Measurements from ENCODE around the gene RRM2.
"Not testable (repeated sequence)": the region's sequence is repeated elsewhere in the genome, so short reads cannot be mapped to it uniquely, and the experiment has no call there.

Gene RRM2

GRCh38 chr2:10091182-10091888 is 31.2 kb upstream of the RRM2 start:
- DNase-seq: no peak

GRCh38 chr2:10091889-10092244 is 30.7 kb upstream of the RRM2 start:
- DNase-seq: not testable (repeated sequence)

- DNase-seq: no peak
Measured at GRCh38 chr2:10094271-10094814, 28.2 kb upstream of the RRM2 start.

DNA sequence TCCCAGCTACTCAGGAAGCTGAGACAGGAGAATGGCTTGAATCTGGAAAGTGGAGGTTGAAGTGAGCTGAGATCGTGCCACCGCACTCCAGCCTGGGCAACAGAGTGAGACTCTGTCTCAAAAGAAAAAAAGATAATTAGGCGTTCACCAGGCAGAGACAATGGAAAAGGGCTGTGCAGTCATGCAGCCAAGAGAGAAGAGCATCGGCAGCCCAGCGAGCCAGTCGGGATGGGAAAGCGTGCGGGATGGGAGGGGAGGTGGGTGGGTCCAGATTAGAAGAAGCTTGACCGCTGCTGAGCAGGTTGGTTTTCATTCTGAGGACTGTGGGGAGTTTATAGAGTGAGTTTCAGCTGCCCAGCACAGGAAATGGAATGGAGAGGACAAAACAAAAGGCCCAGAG is 27.4 kb upstream of the RRM2 start:
- no peak for DNase-seq

DNA sequence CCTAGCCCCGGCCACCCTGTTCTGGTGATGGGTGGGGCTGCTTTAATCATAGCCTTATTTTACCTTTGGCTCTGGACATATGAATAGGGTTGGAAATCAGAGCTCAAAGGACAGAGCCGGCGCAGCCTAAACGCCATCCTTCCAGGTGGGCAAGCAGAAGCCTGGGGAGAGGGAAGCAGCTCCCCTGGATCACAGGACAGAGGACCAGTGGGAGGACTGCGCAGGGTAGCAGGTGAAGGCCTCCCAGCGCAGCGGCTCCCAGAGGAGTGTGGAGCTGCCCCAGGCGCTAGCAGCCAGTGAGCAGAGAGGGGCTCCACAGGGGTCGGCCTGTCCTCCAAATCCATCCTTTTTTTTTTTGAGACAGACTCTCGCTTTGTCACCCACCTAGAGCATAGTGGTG is 25.9 kb upstream of the RRM2 start:
- DNase-seq: no peak

DNA sequence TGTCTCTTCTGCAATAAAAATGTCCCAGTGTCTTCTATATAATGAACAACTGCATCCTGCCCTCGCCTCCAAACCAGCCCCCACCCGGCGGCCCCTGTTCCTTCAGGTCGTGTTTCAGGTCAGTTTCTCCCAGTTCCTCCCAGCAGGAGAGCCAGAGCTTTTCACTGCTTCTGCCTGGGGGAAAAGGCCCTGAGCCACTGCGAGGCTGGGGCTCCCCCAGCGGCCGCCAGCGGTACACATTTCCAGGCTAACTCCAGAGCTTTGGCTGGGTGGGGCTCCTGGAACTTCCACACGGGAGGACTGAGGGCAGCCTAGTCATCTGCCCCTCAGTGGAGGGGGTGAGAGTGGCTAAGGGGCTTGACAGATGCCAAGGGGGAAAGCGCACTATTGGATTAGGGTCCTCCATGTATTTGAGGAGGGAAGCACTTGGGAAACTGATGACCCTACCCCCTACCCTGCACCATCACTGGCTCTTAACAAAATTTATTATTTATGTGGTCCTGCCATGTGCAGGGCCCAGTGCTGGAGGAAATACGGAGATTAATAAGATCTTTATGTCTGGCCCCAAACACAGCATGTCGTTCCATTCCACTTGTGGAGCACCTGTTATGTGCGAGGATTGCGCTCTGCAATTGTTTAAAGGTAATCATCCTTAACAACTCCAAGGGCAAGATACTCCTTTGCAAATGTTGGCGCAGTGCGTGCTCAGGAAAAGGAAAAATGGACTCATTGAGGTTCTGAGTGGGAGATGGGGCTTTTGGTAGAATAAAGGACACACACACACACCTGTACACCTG is 25.0 kb upstream of the RRM2 start:
- DNase-seq: no peak

DNA sequence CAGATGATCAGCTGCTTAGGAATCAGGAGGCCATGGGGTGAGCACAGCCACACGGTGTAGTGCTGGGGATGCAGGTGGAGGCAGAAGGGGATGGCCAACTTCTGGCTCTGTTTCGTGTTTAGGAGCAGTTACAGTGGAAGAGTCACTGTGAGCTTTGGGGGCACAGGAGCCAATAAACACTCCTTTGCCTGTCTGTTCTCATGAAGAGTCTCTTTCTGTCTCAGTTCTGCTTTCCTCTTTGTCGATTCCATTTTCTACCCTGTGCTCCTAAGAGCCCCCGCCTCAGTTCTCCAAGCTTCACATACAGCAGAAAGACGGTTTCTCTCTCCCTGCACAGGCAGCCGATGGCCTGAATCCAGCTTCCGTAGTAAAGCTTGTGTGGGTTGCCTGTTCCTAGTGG is 21.0 kb upstream of the RRM2 start:
- no peak for DNase-seq

DNA sequence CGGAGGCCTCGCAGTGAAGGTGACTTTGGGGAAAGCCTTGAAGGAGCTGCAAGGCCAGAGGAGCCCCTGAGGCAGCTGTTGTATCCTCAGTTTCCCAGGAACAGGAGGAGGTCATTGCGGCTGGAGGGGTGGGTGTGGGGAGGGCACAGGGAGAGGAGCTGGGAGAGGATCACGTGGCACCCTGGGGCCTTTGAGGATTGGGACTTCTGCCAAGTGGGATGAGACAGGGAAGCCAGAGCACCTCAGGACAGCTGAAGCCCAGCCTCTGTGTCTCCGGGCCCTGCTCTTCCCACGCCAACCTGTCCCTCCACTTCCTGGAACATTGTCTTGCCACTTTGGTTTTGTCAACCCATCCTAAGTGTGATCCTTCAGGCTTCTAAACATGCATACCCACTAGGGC is 19.4 kb upstream of the RRM2 start:
- DNase-seq: no peak

DNA sequence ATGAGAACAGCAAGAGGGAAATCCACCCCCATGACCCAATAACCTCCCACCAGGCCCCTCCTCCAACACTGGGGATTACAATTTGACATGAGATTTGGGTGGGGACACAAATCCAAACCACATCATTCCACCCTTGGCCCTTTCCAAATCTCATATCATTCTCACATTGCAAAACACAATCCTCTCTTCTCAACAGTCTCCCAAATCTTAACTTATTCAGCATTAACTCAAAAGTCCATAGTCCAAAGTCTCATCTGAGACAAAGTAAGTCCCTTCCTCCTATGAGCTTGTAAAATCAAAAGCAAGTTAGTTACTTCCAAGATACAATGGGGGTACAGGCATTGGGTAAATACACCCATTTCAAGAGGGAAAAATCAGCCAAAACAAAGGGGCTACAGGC is 17.6 kb upstream of the RRM2 start:
- not testable (repeated sequence) for DNase-seq

DNA sequence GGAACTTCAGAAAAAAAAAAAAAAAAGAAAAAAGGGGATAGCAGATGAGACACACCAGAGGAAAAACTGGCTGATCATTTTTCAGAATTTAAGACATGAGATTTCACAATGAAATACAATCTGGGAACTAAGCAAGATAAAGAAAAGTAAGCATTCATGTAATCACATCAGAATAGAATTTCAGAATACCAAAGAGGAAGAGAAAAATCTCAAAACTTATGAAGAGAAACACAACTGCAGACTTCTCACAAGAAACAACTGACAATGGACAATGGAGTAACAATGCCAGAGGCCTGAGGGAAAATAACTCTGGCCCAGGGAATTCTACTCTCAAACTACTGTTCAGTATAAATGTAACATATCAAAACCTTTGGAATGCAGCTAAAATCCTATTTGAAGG is 13.2 kb upstream of the RRM2 start:
- DNase-seq: no peak

GRCh38 chr2:10119027-10119325 is 3.6 kb upstream of the RRM2 start:
- no peak for DNase-seq

DNA sequence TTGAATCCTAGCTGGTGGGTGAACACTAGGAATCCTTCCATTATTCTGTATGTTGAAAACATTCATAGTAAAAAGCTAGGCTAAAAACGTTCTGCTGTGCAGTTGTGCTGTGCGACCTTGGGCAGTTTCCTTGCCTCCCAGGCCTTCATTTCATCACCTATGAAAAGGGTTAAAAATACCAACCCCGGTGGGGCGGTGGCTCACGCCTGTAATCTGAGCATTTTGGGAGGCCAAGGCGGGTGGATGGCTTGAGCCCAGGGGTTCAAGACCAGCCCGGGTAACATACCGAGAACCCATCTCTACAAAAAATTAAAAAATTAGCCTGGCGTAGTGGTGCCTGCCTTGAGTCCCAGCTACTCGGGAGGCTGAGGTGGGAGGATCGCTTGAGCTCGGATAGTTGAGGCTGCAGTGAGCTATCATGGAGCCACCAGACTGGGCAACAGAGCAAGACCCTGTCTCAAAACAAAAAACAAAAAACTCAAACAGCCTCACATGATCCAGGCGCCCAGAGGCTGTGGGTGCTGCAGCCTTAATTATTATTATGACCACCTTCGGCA is 2.9 kb upstream of the RRM2 start:
- DNase-seq: no peak

GRCh38 chr2:10120158-10120876 is 2.2 kb upstream of the RRM2 start:
- DNase-seq: peak; percentile 82 to 85 (median 82)

- DNase-seq: no peak
Measured at GRCh38 chr2:10120877-10121574, 1.5 kb upstream of the RRM2 start.

DNA sequence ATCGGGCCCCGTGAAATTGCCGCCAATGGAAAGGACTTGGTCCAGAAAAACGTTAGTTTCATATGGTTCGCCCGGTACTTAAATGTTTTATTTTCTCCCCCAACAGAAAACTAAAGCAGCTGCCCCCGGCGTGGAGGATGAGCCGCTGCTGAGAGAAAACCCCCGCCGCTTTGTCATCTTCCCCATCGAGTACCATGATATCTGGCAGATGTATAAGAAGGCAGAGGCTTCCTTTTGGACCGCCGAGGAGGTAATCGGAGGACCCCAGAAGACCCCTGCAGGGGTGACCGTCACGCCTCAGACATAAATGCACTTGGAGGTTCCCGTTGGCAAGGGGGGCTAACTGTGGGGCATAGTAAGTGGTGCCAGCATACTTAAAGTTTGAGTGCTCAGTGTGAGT is 742 bp downstream of the RRM2 start:
- DNase-seq: no peak

DNA sequence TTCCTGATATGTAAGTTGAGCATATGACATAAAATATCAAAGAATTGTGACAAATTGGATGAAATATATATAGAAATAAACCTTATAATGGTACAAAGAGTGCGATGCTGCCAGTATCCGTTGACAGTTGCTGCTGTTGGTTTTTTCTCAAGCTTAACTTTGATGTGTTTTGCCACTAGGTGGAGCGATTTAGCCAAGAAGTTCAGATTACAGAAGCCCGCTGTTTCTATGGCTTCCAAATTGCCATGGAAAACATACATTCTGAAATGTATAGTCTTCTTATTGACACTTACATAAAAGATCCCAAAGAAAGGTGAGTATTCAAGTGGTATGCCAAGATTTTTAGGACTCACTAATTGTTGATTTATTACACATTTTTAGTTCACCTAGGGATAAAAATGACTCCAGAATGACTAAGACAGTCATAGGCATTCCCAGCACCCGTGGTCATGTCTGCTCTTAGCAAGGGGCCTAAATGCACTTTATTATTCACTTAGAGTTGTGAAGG is 2.1 kb downstream of the RRM2 start:
- peak in 2 of 4 experiments; percentile 9 to 25 for DNase-seq

GRCh38 chr2:10125842-10126631 is 3.5 kb downstream of the RRM2 start:
- DNase-seq: no peak

DNA sequence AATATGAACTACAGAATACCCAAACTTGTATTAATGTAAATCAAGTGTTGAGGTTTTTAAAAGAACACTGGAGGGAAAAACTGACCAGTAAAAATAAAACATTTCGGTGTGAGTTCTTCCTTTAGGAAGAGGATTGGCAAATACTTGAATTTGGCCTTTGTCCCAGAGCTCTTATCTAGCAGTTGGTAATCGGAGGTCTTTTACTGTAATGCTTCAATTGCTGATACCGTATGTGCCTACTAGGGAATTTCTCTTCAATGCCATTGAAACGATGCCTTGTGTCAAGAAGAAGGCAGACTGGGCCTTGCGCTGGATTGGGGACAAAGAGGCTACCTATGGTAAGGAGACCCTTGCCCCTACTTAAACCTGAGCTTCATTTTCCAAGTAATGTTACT is 4.1 kb downstream of the RRM2 start:
- no peak for DNase-seq

DNA sequence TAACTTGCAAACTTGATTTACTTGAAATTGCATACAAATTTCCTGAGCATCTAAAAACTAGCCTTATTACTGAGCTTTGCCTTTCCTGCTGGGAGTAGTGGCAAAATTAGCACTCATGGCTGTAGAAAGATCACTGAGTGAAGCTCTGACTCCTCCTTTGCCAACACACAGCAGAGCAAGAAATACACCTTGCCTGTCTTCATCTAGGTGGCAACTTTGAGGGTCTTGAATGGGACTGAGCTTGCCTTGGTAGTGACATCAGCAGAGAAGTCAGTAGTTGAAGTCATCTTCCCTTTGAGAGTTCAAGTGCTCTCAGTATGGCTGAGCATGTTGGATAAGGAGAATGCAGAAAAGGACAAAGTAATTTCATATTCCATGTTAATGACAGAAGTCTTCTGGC is 5.9 kb downstream of the RRM2 start:
- DNase-seq: no peak

- DNase-seq: no peak
Measured at GRCh38 chr2:10129490-10129889, 7.0 kb downstream of the RRM2 start.

GRCh38 chr2:10132043-10132575 is 9.6 kb downstream of the RRM2 start:
- DNase-seq: no peak

DNA sequence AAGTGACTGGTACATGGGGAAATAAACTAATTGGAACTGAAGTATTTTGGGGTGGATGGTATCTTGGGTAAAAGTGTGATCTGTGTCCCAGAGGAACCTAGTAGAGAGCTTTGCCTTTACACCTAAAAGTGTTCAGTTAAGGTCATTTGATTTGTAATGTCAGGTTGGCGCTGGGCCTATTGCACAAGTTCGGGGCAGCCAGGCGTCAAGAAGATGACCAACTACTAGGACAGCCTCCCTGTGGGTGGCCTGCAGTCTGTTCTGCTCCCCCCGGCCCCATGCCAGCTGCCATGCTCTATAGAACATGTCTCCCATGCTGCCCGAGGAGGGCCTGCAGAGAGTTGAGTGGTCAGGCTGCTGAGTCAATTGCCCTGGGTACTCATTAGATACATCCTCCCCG is 10.1 kb downstream of the RRM2 start:
- DNase-seq: no peak
